Chondrocyte (in vitro differentiated cells): ENCODE measurements around the gene SHANK3. TPM values are rescaled to one million over a fixed set of nuclear protein-coding genes. Genes with fewer than 3 reads are reported as not detected.

ENCODE experiments used
- DNase-seq: peaks from one replicate; pipeline ENCODE4 v3.0.0; 2021; ENCODE audit warnings: mixed read lengths, low spot score
- H3K27ac Mint-ChIP-seq: one replicate; pipeline ENCODE4 v1.8.0; 2021; ENCODE audit warnings: mild to moderate bottlenecking, moderate library complexity, mixed read lengths; ENCODE audit not compliant: unreplicated experiment
- H3K27me3 Mint-ChIP-seq: 2 replicates; pipeline ENCODE4 v1.8.0; 2021; ENCODE audit warnings: low read depth, mixed read lengths
- H3K36me3 Mint-ChIP-seq: 2 replicates; pipeline ENCODE4 v1.8.0; 2021; ENCODE audit warnings: low read depth, mixed read lengths
- H3K4me1 Mint-ChIP-seq: 2 replicates; pipeline ENCODE4 v1.8.0; 2021; ENCODE audit warnings: low read depth, mild to moderate bottlenecking, mixed read lengths
- H3K4me3 Mint-ChIP-seq: one replicate; pipeline ENCODE4 v1.8.0; 2021; ENCODE audit warnings: mild to moderate bottlenecking, moderate library complexity, mixed read lengths; ENCODE audit not compliant: unreplicated experiment
- H3K9me3 Mint-ChIP-seq: 2 replicates; pipeline ENCODE4 v1.8.0; 2021; ENCODE audit warnings: low read depth, mixed read lengths
- total RNA-seq: library from RNA; stranded (reverse); gene quantifications from 3 replicates; pipeline ENCODE4 v1.2.1, GENCODE V29; 2021
- TF ChIP-seq, protein P1 (sequence below): fragments of 200-600 bp; sonication (generic); IDR thresholded peaks from 2 replicates; pipeline ENCODE4 v1.5.0; 2021; ENCODE audit warnings: antibody characterized with exemption, mild to moderate bottlenecking, moderate library complexity

The SHANK3 gene
- total RNA-seq, 1 donor from 2014 or later: 7.0 TPM

DNA sequence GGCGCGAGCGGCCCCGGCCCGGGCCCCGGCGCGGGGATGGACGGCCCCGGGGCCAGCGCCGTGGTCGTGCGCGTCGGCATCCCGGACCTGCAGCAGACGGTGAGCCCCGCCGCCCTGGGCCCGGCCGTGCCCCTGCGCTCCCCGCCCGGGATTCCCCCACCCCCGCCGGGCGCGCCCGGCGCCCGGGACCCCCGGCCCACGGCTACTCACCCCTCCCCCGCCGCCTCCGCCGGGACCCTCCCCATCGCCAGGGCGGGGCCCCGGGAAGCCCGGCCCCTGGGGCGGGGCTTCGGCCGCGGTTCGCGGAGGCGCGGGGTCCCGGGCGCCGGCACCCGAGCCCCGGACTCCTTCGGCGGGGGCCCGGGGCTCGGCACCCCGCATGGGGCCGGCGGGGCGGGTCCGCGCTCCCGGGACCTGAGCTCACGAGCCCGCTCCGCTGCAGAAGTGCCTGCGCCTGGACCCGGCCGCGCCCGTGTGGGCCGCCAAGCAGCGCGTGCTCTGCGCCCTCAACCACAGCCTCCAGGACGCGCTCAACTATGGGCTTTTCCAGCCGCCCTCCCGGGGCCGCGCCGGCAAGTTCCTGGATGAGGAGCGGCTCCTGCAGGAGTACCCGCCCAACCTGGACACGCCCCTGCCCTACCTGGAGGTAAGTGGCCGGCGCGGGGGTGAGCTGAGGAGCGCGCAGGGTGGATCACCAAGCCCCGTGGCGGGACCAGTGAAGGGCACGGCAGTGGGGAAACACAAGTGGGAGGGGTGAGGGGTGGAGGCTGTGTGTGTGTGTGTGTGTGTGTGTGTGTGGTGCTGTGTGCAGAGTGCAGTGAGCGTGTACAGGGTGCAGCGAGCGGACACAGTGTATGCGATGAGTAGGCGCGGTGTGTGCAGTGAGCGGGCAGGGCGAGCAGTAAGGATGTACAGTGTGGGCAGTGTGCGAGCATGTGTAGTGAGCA, 2.3 kb downstream of the SHANK3 start:
- peaks cover 9% of the 10 kb centered on the region for H3K4me1 Mint-ChIP-seq
- no peak overlapping the region for H3K27ac Mint-ChIP-seq
- H3K27me3 Mint-ChIP-seq: peaks cover 7% of the 10 kb centered on the region

DNA sequence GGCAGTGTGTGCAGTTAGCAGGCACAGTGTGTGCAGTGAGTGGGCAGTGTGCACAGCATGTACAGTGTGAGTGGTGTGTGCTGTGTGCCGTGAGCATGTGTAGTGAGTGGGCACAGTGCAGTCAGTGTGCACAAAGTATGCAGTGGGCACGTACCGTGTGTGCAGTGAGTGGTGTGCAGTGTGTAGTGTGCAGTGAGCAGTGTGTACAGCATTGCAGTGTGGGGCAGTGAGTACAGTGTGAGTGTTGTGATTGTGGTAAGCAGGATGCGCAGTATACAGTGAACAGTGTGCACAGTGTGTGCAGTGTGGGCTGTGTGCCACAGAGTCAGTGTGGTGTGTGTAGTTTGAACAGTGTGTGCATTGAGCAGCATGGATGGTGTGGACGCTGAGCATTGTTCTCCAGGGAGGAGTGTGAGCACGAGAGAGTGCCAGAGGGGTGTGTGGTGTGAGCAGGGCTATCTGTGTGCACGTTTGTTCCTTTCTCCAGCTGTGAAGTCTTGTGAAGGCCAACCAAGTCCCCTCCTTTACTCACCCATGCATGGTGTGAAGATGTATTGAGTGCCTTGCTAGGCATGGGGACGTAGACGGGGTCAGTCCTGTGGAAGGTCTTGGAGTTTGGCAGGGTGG, 3.0 kb downstream of the SHANK3 start:
- no peaks in the 10 kb centered on the region for H3K9me3 Mint-ChIP-seq
- TF ChIP-seq, protein P1, sequence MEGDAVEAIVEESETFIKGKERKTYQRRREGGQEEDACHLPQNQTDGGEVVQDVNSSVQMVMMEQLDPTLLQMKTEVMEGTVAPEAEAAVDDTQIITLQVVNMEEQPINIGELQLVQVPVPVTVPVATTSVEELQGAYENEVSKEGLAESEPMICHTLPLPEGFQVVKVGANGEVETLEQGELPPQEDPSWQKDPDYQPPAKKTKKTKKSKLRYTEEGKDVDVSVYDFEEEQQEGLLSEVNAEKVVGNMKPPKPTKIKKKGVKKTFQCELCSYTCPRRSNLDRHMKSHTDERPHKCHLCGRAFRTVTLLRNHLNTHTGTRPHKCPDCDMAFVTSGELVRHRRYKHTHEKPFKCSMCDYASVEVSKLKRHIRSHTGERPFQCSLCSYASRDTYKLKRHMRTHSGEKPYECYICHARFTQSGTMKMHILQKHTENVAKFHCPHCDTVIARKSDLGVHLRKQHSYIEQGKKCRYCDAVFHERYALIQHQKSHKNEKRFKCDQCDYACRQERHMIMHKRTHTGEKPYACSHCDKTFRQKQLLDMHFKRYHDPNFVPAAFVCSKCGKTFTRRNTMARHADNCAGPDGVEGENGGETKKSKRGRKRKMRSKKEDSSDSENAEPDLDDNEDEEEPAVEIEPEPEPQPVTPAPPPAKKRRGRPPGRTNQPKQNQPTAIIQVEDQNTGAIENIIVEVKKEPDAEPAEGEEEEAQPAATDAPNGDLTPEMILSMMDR: no peak
- no peak overlapping the region for H3K27ac Mint-ChIP-seq
- peak; percentile 22 for DNase-seq
- H3K36me3 Mint-ChIP-seq: no peaks in the 10 kb centered on the region
- H3K27me3 Mint-ChIP-seq: peaks cover 7% of the 10 kb centered on the region
- peaks cover 9% of the 10 kb centered on the region for H3K4me1 Mint-ChIP-seq
- H3K4me3 Mint-ChIP-seq: peak overlapping the region; percentile 68

More for the DNA sequence above, 2.3 kb downstream of the SHANK3 start:
- no peaks in the 10 kb centered on the region for H3K36me3 Mint-ChIP-seq
- H3K9me3 Mint-ChIP-seq: no peaks in the 10 kb centered on the region
- H3K4me3 Mint-ChIP-seq: peak overlapping the region; percentile 68
- TF ChIP-seq, protein P1: no peak
- DNase-seq: peak; percentile 89

DNA sequence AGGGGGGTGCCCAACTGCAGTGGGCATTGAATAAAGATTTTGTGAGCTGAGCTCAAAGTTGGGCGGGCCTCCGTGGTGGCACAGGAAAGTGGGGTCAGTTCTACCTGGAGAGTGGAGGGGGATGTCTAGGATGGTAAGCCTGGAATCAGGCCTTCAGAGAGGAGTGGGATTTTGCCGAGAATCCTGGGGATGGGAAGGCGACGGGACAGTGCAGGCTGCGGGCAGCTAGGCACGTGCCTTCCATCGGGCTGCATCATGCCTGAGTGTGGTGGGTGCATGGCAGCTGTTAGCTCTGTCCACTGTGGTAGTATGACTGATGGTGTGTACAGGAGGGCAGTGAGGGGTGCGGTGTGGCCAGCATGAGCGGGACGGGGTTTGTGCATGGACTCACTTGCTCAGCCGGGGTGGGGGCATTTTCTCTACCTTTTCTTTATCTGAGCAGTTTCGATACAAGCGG, 3.6 kb downstream of the SHANK3 start:
- Mint-ChIP-seq H3K4me3 (no peak overlapping the region), H3K27ac (no peak overlapping the region), H3K9me3 (no peaks in the 10 kb centered on the region), H3K36me3 (no peaks in the 10 kb centered on the region), H3K27me3 (peaks cover 7% of the 10 kb centered on the region), H3K4me1 (peaks cover 9% of the 10 kb centered on the region)
- TF ChIP-seq, protein P1: no peak
- peak; percentile 58 for DNase-seq

DNA sequence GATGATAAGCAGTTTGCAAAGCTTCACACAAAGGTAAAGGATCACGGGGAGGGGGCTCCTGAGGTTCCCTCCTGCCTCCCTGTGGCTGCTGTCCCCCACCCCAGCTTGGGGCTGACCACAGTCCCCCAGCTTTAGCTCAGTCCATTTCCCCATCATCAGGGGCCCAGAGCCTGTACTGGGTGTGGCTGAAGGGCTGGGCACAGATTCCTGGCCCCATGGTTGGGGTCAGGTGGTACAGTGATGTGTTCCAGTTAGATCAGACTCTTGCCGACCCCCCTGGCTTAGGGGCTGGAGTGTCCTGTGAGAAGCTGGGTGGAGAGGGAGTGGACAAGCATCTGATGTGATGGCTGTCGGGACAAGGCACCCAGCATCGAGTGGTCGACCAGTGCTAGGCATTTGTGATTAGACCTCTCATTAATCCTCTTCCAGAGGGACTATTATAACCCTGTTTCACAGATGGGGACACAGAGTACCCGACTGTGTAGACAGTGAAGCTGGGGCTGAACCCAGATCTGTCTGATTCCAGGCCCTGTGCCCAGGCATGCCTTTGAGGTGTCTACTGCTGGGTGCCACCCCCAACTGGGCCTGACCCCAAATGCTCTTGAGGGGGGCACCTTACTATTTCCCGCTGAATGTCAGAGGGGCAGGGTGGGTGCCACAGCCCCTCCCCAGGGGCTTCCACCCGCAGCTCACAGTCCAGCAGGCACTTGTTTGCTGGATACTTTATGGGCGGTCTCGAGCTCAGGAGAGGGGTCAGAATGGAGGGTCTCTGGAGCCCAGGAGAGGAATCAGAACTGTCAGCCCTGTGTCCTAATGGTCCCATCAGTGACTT, 4.3 kb downstream of the SHANK3 start:
- Mint-ChIP-seq H3K27me3 (peaks cover 7% of the 10 kb centered on the region), H3K36me3 (no peaks in the 10 kb centered on the region), H3K4me1 (peaks cover 9% of the 10 kb centered on the region), H3K9me3 (no peaks in the 10 kb centered on the region), H3K4me3 (no peak overlapping the region), H3K27ac (no peak overlapping the region)
- TF ChIP-seq, protein P1: no peak
- DNase-seq: peak; percentile 69
